ENCODE results near the gene MTERF4. TPM values are rescaled to one million over a fixed set of nuclear protein-coding genes. Genes with fewer than 3 reads are reported as not detected.

MTERF4 gene
- total RNA-seq, 6 experiments from 2014 or later: 12.1 to 26.3 (median 17.0) TPM

- Histone ChIP-seq H3K27ac (no peak overlapping the region), H3K36me3 (peaks cover 0 to 41% (median 2%) of the 10 kb centered on the region in 4 donors), H3K4me1 (no peaks in the 10 kb centered on the region), H3K9me3 (no peaks in the 10 kb centered on the region), H3K27me3 (no peaks in the 10 kb centered on the region), H3K4me3 (no peak overlapping the region)
- intact Hi-C loops (cut with DNase I): no loop called here
- WGBS (ENCODE audit: insufficient coverage, low coverage, low lambda C conversion rate, missing lambda C conversion rate): 88% methylated on average over 7 of the region's 21 CpGs
- ATAC-seq: no peak
- no peak for TF ChIP-seq POLR2A (IDR thresholded peaks at IDR 0.05)
- TF ChIP-seq CTCF (IDR thresholded peaks at IDR 0.05): no peak
- DNase-seq: no peak
Measured at GRCh38 chr2:241066171-241066892, 35.8 kb downstream of the MTERF4 start.

GRCh38 chr2:241065355-241065803 lies 36.7 kb downstream of the MTERF4 start:
- TF ChIP-seq CTCF (IDR thresholded peaks at IDR 0.05) (no peak), POLR2A (IDR thresholded peaks at IDR 0.05) (no peak)
- intact Hi-C loops (cut with DNase I): no loop called here
- Histone ChIP-seq H3K27ac (no peak overlapping the region), H3K27me3 (no peaks in the 10 kb centered on the region), H3K9me3 (no peaks in the 10 kb centered on the region), H3K4me3 (no peak overlapping the region), H3K36me3 (peaks cover 0 to 32% (median 2%) of the 10 kb centered on the region in 4 donors), H3K4me1 (no peaks in the 10 kb centered on the region)
- no peak for DNase-seq
- 90% methylated on average over 11 of the region's 27 CpGs for WGBS (ENCODE audit: insufficient coverage, low coverage, low lambda C conversion rate, missing lambda C conversion rate)
- no peak for ATAC-seq

- intact Hi-C loops (cut with DNase I): no loop called here
- Histone ChIP-seq H3K4me1 (no peaks in the 10 kb centered on the region), H3K4me3 (no peak overlapping the region), H3K27ac (no peak overlapping the region), H3K9me3 (no peaks in the 10 kb centered on the region), H3K36me3 (peaks cover 0 to 27% (median 2%) of the 10 kb centered on the region in 4 donors), H3K27me3 (no peaks in the 10 kb centered on the region)
- DNase-seq: no peak
- no CpG with 5 or more reads among the region's 23 CpGs for whole genome bisulfite sequencing (ENCODE audit: insufficient coverage, low coverage, low lambda C conversion rate, missing lambda C conversion rate)
- no peak for ATAC-seq
- TF ChIP-seq POLR2A (IDR thresholded peaks at IDR 0.05) (no peak), CTCF (IDR thresholded peaks at IDR 0.05) (no peak)
Measured at GRCh38 chr2:241064802-241065354, 37.2 kb downstream of the MTERF4 start.

GRCh38 chr2:241064008-241064801 lies 37.9 kb downstream of the MTERF4 start:
- peaks cover 0 to 20% (median under 1%) of the 10 kb centered on the region in 4 donors for H3K36me3 ChIP-seq
- no peaks in the 10 kb centered on the region for H3K27me3 ChIP-seq
- WGBS (ENCODE audit: insufficient coverage, low coverage, low lambda C conversion rate, missing lambda C conversion rate): 65% methylated on average over 11 of the region's 32 CpGs
- TF ChIP-seq POLR2A (IDR thresholded peaks at IDR 0.05): no peak
- no peak for TF ChIP-seq CTCF (IDR thresholded peaks at IDR 0.05)
- no peak overlapping the region for H3K27ac ChIP-seq
- intact Hi-C loops (cut with DNase I): no loop called here
- H3K9me3 ChIP-seq: no peaks in the 10 kb centered on the region
- ATAC-seq: peak; percentile 32 to 51 (median 48)
- no peaks in the 10 kb centered on the region for H3K4me1 ChIP-seq
- peak in 1 of 3 donors; percentile 54 for DNase-seq
- no peak overlapping the region for H3K4me3 ChIP-seq
